GM12875 (cell line): ENCODE results near the gene REXO1.

Experiments used
- H3K4me3 ChIP-seq: one replicate; pipeline ENCODE4 v1.5.1; 2011; ENCODE audit warnings: low read depth, low read length, control low read depth
- TF ChIP-seq, protein P1 (sequence below): IDR thresholded peaks from 2 replicates; pipeline ENCODE4 v1.5.1; 2011; ENCODE audit warnings: low read depth, mild to moderate bottlenecking, control low read depth, inconsistent platforms, low read length, moderate library complexity, borderline replicate concordance; ENCODE audit not compliant: insufficient read depth

Gene REXO1

DNA sequence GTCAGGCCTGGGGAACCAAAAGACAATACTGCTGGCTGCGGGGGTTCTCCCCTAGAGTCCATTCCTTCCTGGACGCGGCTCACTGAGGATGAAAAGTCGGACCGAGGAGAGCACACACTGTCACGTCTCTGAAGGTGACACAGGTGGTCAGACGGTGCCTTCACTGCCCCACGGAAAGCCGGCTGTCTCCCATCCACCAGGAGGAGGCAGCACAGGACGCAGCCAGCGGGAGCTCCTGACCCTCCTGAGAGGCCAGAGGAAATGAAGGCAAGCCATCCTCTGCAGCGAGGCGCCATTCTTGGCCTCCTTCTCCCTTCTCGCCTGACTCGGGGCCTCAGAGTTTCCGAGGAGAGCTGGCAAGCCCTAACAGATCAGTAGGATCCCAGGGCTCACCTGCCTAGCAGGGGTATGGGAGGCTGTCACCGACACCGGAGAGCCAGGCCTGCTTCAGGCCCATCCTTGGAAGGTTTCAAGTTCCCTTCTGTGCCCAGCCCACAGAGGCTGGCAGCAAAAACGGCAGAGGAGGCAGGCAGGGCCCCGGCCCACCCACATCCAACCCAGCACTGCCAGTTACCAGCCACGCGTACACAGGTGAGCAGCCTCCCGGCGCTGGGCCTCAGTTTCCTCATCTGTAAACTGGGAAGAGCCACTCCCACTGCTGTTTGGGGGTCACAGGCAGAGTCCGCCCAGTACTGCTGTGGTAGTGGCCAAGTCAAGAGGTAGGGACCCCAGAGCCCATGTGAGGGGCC, 4.5 kb downstream of the REXO1 start:
- no peak overlapping the region for H3K4me3 ChIP-seq
- TF ChIP-seq, protein P1, sequence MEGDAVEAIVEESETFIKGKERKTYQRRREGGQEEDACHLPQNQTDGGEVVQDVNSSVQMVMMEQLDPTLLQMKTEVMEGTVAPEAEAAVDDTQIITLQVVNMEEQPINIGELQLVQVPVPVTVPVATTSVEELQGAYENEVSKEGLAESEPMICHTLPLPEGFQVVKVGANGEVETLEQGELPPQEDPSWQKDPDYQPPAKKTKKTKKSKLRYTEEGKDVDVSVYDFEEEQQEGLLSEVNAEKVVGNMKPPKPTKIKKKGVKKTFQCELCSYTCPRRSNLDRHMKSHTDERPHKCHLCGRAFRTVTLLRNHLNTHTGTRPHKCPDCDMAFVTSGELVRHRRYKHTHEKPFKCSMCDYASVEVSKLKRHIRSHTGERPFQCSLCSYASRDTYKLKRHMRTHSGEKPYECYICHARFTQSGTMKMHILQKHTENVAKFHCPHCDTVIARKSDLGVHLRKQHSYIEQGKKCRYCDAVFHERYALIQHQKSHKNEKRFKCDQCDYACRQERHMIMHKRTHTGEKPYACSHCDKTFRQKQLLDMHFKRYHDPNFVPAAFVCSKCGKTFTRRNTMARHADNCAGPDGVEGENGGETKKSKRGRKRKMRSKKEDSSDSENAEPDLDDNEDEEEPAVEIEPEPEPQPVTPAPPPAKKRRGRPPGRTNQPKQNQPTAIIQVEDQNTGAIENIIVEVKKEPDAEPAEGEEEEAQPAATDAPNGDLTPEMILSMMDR = no peak

DNA sequence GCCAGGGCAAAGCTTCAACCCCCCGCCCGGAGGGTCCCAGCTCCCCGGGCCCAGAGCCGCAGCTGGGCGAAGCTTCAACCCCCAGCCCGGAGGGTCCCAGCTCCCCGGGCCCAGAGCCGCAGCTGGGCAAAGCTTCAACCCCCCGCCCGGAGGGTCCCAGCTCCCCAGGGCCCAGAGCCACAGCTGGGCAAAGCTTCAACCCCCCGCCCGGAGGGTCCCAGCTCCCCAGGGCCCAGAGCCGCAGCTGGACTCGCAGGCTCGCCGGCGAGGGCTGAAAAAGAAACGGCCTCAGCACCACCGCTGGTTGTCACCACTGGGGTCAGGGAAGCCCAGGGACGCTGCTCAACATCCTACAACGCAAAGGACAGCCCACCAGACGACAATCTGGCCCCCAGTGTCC, 5.2 kb downstream of the REXO1 start:
- no peak overlapping the region for H3K4me3 ChIP-seq
- TF ChIP-seq, protein P1 = no peak

DNA sequence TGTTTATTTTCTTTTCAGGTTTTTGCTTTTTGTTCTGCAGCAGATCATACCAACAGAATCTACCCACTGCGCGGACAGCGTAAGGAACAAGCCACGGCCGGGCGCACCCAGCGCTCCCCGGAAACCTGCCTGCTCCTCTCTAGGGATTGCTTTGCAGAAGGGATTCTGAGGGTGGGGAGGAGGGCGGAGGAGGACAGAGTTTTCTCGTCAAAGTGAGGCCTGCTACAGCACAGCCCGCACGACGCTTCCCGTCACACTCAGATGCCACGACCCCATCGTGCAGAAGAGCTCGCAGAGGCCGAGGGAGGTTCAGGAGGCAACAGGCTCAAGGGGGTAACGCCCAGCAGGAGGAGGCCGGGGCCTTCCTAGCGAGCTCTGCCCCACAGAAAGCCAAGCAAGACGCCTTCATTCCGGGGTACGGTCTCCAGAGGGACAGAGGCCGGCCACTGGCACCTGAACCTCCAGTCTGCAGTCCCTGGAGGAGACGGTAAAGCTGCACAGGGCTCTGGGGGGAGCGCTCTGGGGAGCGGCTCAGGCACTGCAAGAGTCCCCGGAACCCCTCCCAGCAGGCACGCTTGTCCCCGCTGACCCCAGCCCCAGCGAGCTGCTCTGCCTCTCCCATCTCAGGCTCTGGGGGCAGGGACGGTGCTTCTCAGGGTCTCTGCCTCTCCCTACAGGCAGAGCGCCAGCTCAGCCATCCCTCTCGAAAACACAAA, 6.9 kb downstream of the REXO1 start:
- H3K4me3 ChIP-seq = no peak overlapping the region
- TF ChIP-seq, protein P1 = no peak

DNA sequence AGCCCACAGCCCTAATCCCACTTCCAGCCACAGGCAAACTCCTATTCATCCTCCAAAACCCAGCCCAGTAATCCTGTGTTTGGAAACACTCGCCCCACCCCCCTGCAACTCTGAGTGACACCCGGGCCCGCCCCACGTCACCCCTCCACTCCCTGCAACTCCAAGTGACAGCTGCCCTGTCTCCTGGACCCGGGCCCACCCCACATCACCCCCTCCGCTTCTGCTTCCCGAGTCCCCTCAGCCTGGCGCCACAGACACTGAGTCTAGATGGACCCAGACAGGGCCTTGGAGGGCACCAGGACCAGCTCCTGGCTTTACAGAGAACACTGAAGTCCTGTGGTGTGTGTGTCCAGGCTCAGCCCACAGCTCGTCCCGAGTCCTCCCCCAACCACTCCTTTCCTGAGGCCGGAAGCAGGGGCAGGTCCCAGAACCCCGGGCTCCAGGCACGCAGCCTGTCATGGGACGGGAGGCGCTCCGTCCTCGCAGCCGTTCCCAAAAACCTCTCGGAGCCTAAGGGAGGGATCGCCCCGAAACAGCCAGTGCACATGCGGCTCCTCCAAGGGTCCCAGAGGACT, 7.7 kb downstream of the REXO1 start:
- no peak overlapping the region for H3K4me3 ChIP-seq
- TF ChIP-seq, protein P1 = no peak

DNA sequence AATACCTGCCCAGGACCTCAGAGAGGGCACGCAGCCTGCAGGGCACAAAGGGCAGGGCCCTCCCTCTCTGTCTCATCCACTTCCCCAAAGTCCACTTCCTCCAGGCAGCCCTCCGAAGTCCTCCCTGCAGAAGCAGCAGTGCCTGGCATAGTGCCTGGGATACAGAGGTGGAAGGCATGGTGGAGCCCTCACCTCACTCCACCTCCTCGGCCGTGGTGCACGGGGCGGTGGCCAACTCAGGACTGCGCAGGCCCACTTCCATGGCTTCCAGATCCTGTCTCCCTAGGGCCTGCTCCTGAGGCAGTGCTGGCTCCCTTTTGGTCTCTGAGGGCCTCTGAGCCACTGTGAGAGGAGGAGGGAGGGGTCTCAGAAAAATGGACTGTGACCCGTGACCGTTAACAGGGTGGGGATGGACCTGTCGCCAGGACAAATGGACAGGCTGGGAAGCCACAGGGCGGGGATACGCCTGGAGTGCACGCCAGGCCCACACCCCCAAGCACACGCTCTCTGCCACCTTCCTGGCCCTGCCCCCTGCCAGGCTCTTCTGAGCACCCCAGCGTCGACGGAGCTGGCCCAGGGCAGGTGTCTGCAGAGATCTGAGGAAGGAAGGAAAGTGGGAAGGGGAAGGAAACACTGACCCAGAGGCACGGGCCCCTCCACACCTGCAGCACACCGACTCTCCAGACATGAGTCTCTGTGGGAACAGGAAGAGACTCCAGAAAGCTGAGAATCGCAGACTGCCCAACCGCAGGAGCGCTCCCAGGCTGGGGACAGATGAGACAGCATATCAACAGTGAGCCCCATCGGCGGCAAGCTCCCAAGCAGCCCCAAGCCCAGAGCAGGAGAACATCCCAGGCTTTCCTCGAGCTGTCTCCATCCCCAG, 8.4 kb downstream of the REXO1 start:
- no peak overlapping the region for H3K4me3 ChIP-seq
- TF ChIP-seq, protein P1 = no peak

DNA sequence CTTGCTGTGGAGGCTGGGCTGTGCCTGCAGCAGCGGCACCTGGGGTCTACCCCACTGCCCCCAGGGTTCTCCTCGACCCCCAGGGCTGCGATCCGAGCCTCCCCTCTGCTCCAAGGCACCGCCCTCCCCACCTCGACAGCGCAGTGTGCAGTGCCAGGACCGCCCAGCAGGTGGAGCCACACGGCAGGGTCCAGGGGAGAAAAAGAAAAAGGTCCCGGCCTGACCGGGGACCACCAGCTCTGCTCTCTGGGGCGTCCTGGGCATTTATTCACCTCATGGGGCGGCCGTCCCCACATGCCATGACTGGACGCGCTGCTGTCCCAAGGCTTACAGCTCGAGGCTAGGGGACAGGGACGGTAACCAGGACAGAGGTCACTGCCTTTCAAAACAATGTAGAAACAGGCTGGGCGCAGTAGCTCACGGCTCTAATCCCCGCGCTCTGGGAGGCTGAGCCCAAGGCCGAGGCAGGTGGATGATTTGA, 10.6 kb downstream of the REXO1 start:
- TF ChIP-seq, protein P1 = peak; percentile 97
- H3K4me3 ChIP-seq = no peak overlapping the region
